IMR-90 (cell line): ENCODE data around the gene PLCB4. TPM values are rescaled to one million over a fixed set of nuclear protein-coding genes. Genes with fewer than 3 reads are reported as not detected.

ENCODE experiments used
- ATAC-seq: fragments of 200-7000 bp; cut with Tn5 transposase; 2 replicates; pipeline ENCODE4 v1.9.1; 2020; ENCODE audit warnings: low read depth, mild to moderate bottlenecking, moderate library complexity
- BruUV-seq: library from RNA; stranded (reverse); fragments of 400-500 nt; replicated peaks from 2 replicates; lab custom pipeline; 2021; lab: Mats Ljungman, UMichigan
- CTCF ChIA-PET: fragments of 300-600 bp; formaldehyde crosslinking; extraction: SDS; loops from one replicate; lab custom pipeline; 2021; ENCODE audit warnings: antibody characterized with exemption; lab: Yijun Ruan, JAX
- POLR2A ChIA-PET: fragments of 300-600 bp; sonication (Branson Sonifier 250); formaldehyde crosslinking; loops from one replicate; lab custom pipeline; 2022; ENCODE audit warnings: antibody characterized with exemption; ENCODE audit not compliant: unreplicated experiment; lab: Charles Lee
- DNase-seq: peaks from one replicate; pipeline ENCODE4 v3.0.0; 2013
- H2AFZ ChIP-seq: replicated peaks from 2 replicates; pipeline ENCODE3; 2013; ENCODE audit warnings: low read length, mild to moderate bottlenecking; ENCODE audit not compliant: poor library complexity
- H2AK5ac ChIP-seq: 2 replicates; pipeline ENCODE4 v1.6.1; 2013; ENCODE audit warnings: low read depth, low read length, inconsistent platforms
- H2AK9ac ChIP-seq: replicated peaks from 2 replicates; pipeline ENCODE3; 2013; ENCODE audit warnings: mild to moderate bottlenecking, low read depth, low read length, moderate library complexity; ENCODE audit not compliant: poor library complexity
- H2BK120ac ChIP-seq: 2 replicates; pipeline ENCODE4 v1.6.1; 2013; ENCODE audit warnings: low read depth, low read length, inconsistent platforms
- H2BK15ac ChIP-seq: 3 replicates; pipeline ENCODE4 v1.6.1; 2013; ENCODE audit warnings: low read depth, low read length, inconsistent platforms
- H2BK20ac ChIP-seq: 2 replicates; pipeline ENCODE4 v1.6.1; 2013; ENCODE audit warnings: low read depth, mild to moderate bottlenecking, inconsistent platforms, low read length, moderate library complexity
- H2BK5ac ChIP-seq: 2 replicates; pipeline ENCODE4 v1.6.1; 2013; ENCODE audit warnings: mild to moderate bottlenecking, low read depth, low read length, inconsistent platforms; ENCODE audit not compliant: poor library complexity, severe bottlenecking
- H3K14ac ChIP-seq: replicated peaks from 2 replicates; pipeline ENCODE4 v1.6.1; 2013; ENCODE audit warnings: low read depth, low read length, inconsistent platforms
- H3K18ac ChIP-seq: 2 replicates; pipeline ENCODE4 v1.6.1; 2013; ENCODE audit warnings: low read depth, low read length, control low read depth
- H3K23ac ChIP-seq: 2 replicates; pipeline ENCODE4 v1.6.1; 2013; ENCODE audit warnings: low read depth, low read length, inconsistent platforms
- H3K27ac ChIP-seq: 2 replicates; pipeline ENCODE4 v1.5.1; 2013; ENCODE audit warnings: mild to moderate bottlenecking, control low read depth, low read length; ENCODE audit not compliant: insufficient read depth
- H3K27me3 ChIP-seq: 2 replicates; pipeline ENCODE4 v1.6.1; 2013; ENCODE audit warnings: low read length; ENCODE audit not compliant: control insufficient read depth, insufficient read depth
- H3K36me3 ChIP-seq: 2 replicates; pipeline ENCODE4 v1.6.1; 2013; ENCODE audit warnings: low read length, mixed read lengths; ENCODE audit not compliant: control insufficient read depth, insufficient read depth
- H3K4ac ChIP-seq: 2 replicates; pipeline ENCODE4 v1.6.1; 2013; ENCODE audit warnings: low read depth, low read length, inconsistent platforms
- H3K4me1 ChIP-seq: 2 replicates; pipeline ENCODE4 v1.6.1; 2013; ENCODE audit warnings: low read length, mixed read lengths; ENCODE audit not compliant: control insufficient read depth, insufficient read depth
- H3K4me2 ChIP-seq: 2 replicates; pipeline ENCODE4 v1.6.1; 2013; ENCODE audit warnings: low read depth, mild to moderate bottlenecking, control low read depth, low read length, moderate library complexity
- H3K4me3 ChIP-seq: 2 replicates; pipeline ENCODE4 v1.5.1; 2013; ENCODE audit warnings: low read depth, mild to moderate bottlenecking, control low read depth, low read length, moderate library complexity; ENCODE audit not compliant: insufficient read depth
- H3K56ac ChIP-seq: 2 replicates; pipeline ENCODE4 v1.6.1; 2013; ENCODE audit warnings: low read length, inconsistent platforms; ENCODE audit not compliant: insufficient read depth; ENCODE audit errors: extremely low read depth
- H3K79me1 ChIP-seq, 2 experiments: 2 replicates each; pipeline ENCODE4 v1.6.1; 2013; ENCODE audit warnings: low read length in 2 of 2, inconsistent platforms in 1 of 2, low read depth in 1 of 2
- H3K9ac ChIP-seq: 2 replicates; pipeline ENCODE4 v1.6.1; 2013; ENCODE audit warnings: low read depth, low read length, control low read depth
- H3K9me1 ChIP-seq: 2 replicates; pipeline ENCODE4 v1.6.1; 2013; ENCODE audit warnings: low read length, inconsistent platforms; ENCODE audit not compliant: insufficient read depth
- H3K9me3 ChIP-seq: 2 replicates; pipeline ENCODE4 v1.6.1; 2013; ENCODE audit warnings: low read length; ENCODE audit not compliant: control insufficient read depth, insufficient read depth
- H4K20me1 ChIP-seq: 2 replicates; pipeline ENCODE4 v1.6.1; 2013; ENCODE audit warnings: low read length, inconsistent platforms; ENCODE audit not compliant: insufficient read depth
- H4K5ac ChIP-seq: 2 replicates; pipeline ENCODE4 v1.6.1; 2013; ENCODE audit warnings: mild to moderate bottlenecking, low read depth, low read length, control low read depth
- H4K8ac ChIP-seq, 2 experiments: 2 replicates each; pipeline ENCODE4 v1.6.1; 2013; ENCODE audit warnings: low read depth in 2 of 2, low read length in 2 of 2, control low read depth in 1 of 2, inconsistent platforms in 1 of 2
- H4K91ac ChIP-seq: 2 replicates; pipeline ENCODE4 v1.6.1; 2013; ENCODE audit warnings: low read depth, low read length, inconsistent platforms; ENCODE audit not compliant: insufficient read depth
- BHLHE40 ChIP-seq: fragments of 150-350 bp; IDR thresholded peaks from 2 replicates; pipeline ENCODE4 v1.6.1; 2016; ENCODE audit warnings: mild to moderate bottlenecking, low read depth, low read length
- CEBPB ChIP-seq: IDR thresholded peaks from 2 replicates; pipeline ENCODE4 v1.6.1; 2012; ENCODE audit warnings: low read depth, low read length, improper control_type of control experiment
- CHD1 ChIP-seq: IDR thresholded peaks from 2 replicates; pipeline ENCODE4 v1.6.1; 2012; ENCODE audit warnings: low read depth, low read length, improper control_type of control experiment
- FOS ChIP-seq: fragments of 150-350 bp; IDR thresholded peaks from 2 replicates; pipeline ENCODE4 v1.6.1; 2016; ENCODE audit warnings: low read depth, low read length
- MAFK ChIP-seq: IDR thresholded peaks from 2 replicates; pipeline ENCODE4 v1.6.1; 2012; ENCODE audit warnings: low read depth, low read length, improper control_type of control experiment
- MAZ ChIP-seq: IDR thresholded peaks from 2 replicates; pipeline ENCODE4 v1.6.1; 2012; ENCODE audit warnings: low read depth, mild to moderate bottlenecking, low read length, improper control_type of control experiment, moderate library complexity, borderline replicate concordance
- MXI1 ChIP-seq: IDR thresholded peaks from 2 replicates; pipeline ENCODE4 v1.6.1; 2012; ENCODE audit warnings: low read depth, mild to moderate bottlenecking, low read length, moderate library complexity, borderline replicate concordance
- NFE2L2 ChIP-seq: fragments of 150-350 bp; IDR thresholded peaks from 2 replicates; pipeline ENCODE4 v1.6.1; 2016; ENCODE audit warnings: low read depth, mild to moderate bottlenecking, low read length
- POLR2A ChIP-seq: IDR thresholded peaks from 2 replicates; pipeline ENCODE4 v1.6.1; 2012; ENCODE audit warnings: mild to moderate bottlenecking, low read depth, low read length
- RAD21 ChIP-seq: IDR thresholded peaks from 2 replicates; pipeline ENCODE4 v1.6.1; 2012; ENCODE audit warnings: low read length, improper control_type of control experiment
- RCOR1 ChIP-seq: IDR thresholded peaks from 2 replicates; pipeline ENCODE4 v1.6.1; 2012; ENCODE audit warnings: mild to moderate bottlenecking, low read length, improper control_type of control experiment; ENCODE audit not compliant: insufficient replicate concordance
- RFX5 ChIP-seq: IDR thresholded peaks from 2 replicates; pipeline ENCODE4 v1.8.0; 2012; ENCODE audit warnings: low read depth, mild to moderate bottlenecking, low read length, moderate library complexity
- SMC3 ChIP-seq: fragments of 150-350 bp; IDR thresholded peaks from 2 replicates; pipeline ENCODE4 v1.6.1; 2016; ENCODE audit warnings: low read depth, mild to moderate bottlenecking, antibody characterized with exemption, low read length, moderate library complexity
- WGBS, 2 experiments: methylation state at CpG; one replicate each; pipeline versions ENCODE4 v1.1.5 to v1.1.7; 2013; ENCODE audit warnings: missing lambda C conversion rate in 2 of 2; ENCODE audit not compliant: insufficient read length in 1 of 2; ENCODE audit errors: extremely low coverage in 2 of 2; 5-methylcytosine and 5-hydroxymethylcytosine counted together
- dilution Hi-C: fragments of 300-500 bp; cut with HindIII; formaldehyde crosslinking; loops from one replicate; pipeline ENCODE4 v1.14.3; 2018; ENCODE audit warnings: low sequenced_read_pairs; ENCODE audit not compliant: unreplicated experiment
- in situ Hi-C: fragments of 300-500 bp; cut with MboI; formaldehyde crosslinking; loops from 3 replicates; pipeline ENCODE4 v1.14.3; 2019; ENCODE audit warnings: low sequenced_read_pairs, inconsistent platforms, mixed read lengths
- intact Hi-C: fragments of 100-400 bp; cut with micrococcal nuclease; formaldehyde crosslinking; loops from 2 replicates; pipeline ENCODE4 v1.10.0; 2022
- polyA plus RNA-seq, 3 experiments: library from polyadenylated mRNA; depleted of rRNA; stranded (reverse); fragments of >200 nt; gene quantifications; 2 replicates each; pipeline ENCODE4 v1.2.3, GENCODE V29; 2012; ENCODE audit warnings: low replicate concordance in 1 of 3
- total RNA-seq: library from RNA; depleted of rRNA; stranded (reverse); fragments of >200 nt; gene quantifications from 2 replicates; pipeline ENCODE4 v1.2.3, GENCODE V29; 2012
- TF ChIP-seq, protein P1 (sequence below): fragments of 150-350 bp; IDR thresholded peaks from 2 replicates; pipeline ENCODE4 v1.6.1; 2016; ENCODE audit warnings: low read depth, mild to moderate bottlenecking, low read length, moderate library complexity, borderline replicate concordance
- TF ChIP-seq, protein P2 (sequence below): conservative IDR thresholded peaks from 2 replicates; pipeline ENCODE4 v1.5.1; 2012; ENCODE audit warnings: mild to moderate bottlenecking, low read depth, low read length, improper control_type of control experiment
- TF ChIP-seq, protein P3 (sequence below): fragments of 150-350 bp; IDR thresholded peaks from 2 replicates; pipeline ENCODE4 v1.6.1; 2017; ENCODE audit warnings: mild to moderate bottlenecking, antibody characterized with exemption, low read length, low read depth

Gene PLCB4
- total and polyA plus RNA-seq, 2 of the 4 experiments (the other 2 are of a cell fraction), result 12.5 to 24.0 TPM

DNA sequence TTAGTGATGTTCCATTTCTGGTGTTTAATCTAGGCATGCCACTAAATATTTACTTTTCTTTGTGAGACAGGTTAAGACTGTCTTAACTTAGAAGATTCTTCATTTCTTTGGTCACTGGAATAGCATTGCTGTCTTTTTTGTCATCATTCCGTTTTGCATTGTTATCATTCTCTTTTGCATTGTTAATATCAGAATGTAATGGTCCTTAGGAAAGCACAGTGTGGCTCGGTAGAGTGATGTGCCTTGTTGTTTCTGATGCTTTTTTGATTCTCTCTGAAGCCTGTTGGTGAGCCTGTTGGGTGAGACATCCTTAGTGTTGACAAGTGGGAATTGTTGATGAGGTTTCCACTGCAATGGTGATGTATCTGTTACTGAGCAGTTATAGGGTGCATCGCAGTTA is 23.2 kb downstream of the PLCB4 start:
- Histone ChIP-seq H3K18ac (no peak overlapping the region; the same call in 1 of the 2 replicates), H2BK15ac (peak overlapping the region; percentile 18; the same call in 1 of the 3 replicates), H2AK5ac (no peak overlapping the region; the same call in 1 of the 2 replicates), H2BK5ac (peak overlapping the region; percentile 61), H2BK120ac (peak overlapping the region; percentile 26; the same call in 1 of the 2 replicates), H4K8ac (peak overlapping the region in 1 of 2 experiments; percentile 41; a peak in 2 of 4 replicates), H3K4me3 (no peak overlapping the region), H3K27me3 (no peaks in the 10 kb centered on the region), H3K23ac (peak overlapping the region; percentile 63; the same call in 1 of the 2 replicates), H3K4me1 (peaks cover 15% of the 10 kb centered on the region), H4K20me1 (peaks cover 28% of the 10 kb centered on the region; the same call in 1 of the 2 replicates), H2AK9ac (no peak overlapping the region), H3K4me2 (peak overlapping the region; percentile 77; the same call in 1 of the 2 replicates), H3K9ac (no peak overlapping the region; the same call in 1 of the 2 replicates), H3K4ac (peak overlapping the region; percentile 26; the same call in 1 of the 2 replicates), H3K27ac (no peak overlapping the region; the same call in 1 of the 2 replicates), H3K14ac (peak overlapping the region; percentile 58; the same call in 1 of the 2 replicates), H3K56ac (no peak overlapping the region), H2AFZ (no peak overlapping the region), H4K5ac (no peak overlapping the region), H3K36me3 (no peaks in the 10 kb centered on the region), H3K79me1 (peaks cover 18 to 73% of the 10 kb centered on the region in 2 experiments; a peak in 3 of 4 replicates), H2BK20ac (peak overlapping the region; percentile 60; the same call in 1 of the 2 replicates), H3K9me1 (peaks cover 11% of the 10 kb centered on the region), H3K9me3 (no peaks in the 10 kb centered on the region), H4K91ac (peak overlapping the region; percentile 10; the same call in 1 of the 2 replicates)
- ChIA-PET POLR2A (no interaction called here), CTCF (no interaction called here)
- intact Hi-C loops (no loop called here), in situ Hi-C loops (no loop called here), dilution Hi-C loops (no loop called here)
- DNase-seq (no peak), ATAC-seq (peak; percentile 57)
- 33% methylated on average over 1 of the region's 3 CpGs; no CpG with 5 or more reads in 1 of the 2 experiments for WGBS, 2 experiments
- TF ChIP-seq, protein P1, sequence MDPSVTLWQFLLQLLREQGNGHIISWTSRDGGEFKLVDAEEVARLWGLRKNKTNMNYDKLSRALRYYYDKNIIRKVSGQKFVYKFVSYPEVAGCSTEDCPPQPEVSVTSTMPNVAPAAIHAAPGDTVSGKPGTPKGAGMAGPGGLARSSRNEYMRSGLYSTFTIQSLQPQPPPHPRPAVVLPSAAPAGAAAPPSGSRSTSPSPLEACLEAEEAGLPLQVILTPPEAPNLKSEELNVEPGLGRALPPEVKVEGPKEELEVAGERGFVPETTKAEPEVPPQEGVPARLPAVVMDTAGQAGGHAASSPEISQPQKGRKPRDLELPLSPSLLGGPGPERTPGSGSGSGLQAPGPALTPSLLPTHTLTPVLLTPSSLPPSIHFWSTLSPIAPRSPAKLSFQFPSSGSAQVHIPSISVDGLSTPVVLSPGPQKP, result no peak
- TF ChIP-seq SMC3 (no peak), CHD1 (no peak), RAD21 (no peak), NFE2L2 (no peak), CEBPB (no peak), MAZ (no peak), MXI1 (no peak), MAFK (no peak), POLR2A (no peak), RCOR1 (no peak), BHLHE40 (no peak), RFX5 (no peak), FOS (no peak)
- TF ChIP-seq, protein P2, sequence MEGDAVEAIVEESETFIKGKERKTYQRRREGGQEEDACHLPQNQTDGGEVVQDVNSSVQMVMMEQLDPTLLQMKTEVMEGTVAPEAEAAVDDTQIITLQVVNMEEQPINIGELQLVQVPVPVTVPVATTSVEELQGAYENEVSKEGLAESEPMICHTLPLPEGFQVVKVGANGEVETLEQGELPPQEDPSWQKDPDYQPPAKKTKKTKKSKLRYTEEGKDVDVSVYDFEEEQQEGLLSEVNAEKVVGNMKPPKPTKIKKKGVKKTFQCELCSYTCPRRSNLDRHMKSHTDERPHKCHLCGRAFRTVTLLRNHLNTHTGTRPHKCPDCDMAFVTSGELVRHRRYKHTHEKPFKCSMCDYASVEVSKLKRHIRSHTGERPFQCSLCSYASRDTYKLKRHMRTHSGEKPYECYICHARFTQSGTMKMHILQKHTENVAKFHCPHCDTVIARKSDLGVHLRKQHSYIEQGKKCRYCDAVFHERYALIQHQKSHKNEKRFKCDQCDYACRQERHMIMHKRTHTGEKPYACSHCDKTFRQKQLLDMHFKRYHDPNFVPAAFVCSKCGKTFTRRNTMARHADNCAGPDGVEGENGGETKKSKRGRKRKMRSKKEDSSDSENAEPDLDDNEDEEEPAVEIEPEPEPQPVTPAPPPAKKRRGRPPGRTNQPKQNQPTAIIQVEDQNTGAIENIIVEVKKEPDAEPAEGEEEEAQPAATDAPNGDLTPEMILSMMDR, result no peak
- TF ChIP-seq, protein P3, sequence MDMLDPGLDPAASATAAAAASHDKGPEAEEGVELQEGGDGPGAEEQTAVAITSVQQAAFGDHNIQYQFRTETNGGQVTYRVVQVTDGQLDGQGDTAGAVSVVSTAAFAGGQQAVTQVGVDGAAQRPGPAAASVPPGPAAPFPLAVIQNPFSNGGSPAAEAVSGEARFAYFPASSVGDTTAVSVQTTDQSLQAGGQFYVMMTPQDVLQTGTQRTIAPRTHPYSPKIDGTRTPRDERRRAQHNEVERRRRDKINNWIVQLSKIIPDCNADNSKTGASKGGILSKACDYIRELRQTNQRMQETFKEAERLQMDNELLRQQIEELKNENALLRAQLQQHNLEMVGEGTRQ, result no peak
- no TSS peak for BruUV-seq
